ENCODE measurements around the gene CYFIP2.

CYFIP2 gene

GRCh38 chr5:157345067-157345466 is 79.1 kb downstream of the CYFIP2 start:
- Histone ChIP-seq H3K9ac (ENCODE audit: low read length) (no peak overlapping the region), H3K27ac (ENCODE audit: low read length) (no peak overlapping the region), H3K4me2 (ENCODE audit: low read depth, low read length) (no peak overlapping the region), H3F3A (ENCODE audit: insufficient read depth, low read length) (no peaks in the 10 kb centered on the region), H3K9me3 (replicated peaks; ENCODE audit: insufficient read depth, low read length) (no peaks in the 10 kb centered on the region), H4K20me1 (ENCODE audit: insufficient read depth, low read length) (no peaks in the 10 kb centered on the region), H2AFZ (ENCODE audit: low read length) (no peak overlapping the region), H3K79me2 (ENCODE audit: low read length) (no peaks in the 10 kb centered on the region), H3K27me3 (replicated peaks; ENCODE audit: insufficient read depth, low read length) (no peaks in the 10 kb centered on the region), H3K4me3 (ENCODE audit: low read length) (no peak overlapping the region), H3K36me3 (replicated peaks; ENCODE audit: insufficient read depth, low read length) (no peaks in the 10 kb centered on the region), H3K4me1 (ENCODE audit: low read length) (no peaks in the 10 kb centered on the region), H3K9me2 (replicated peaks; ENCODE audit: insufficient read depth, low read length) (no peaks in the 10 kb centered on the region)
- no peak for DNase-seq
- TF ChIP-seq EZH2phosphoT487 (IDR thresholded peaks at IDR 0.05; ENCODE audit: low read length), result no peak
- no peak for TF ChIP-seq EZH2 (optimal IDR thresholded peaks at IDR 0.05; ENCODE audit: low read depth, low read length)
- TF ChIP-seq CTCF (IDR thresholded peaks at IDR 0.05; ENCODE audit: low read length), result no peak

- Histone ChIP-seq H3F3A (ENCODE audit: insufficient read depth, low read length) (no peaks in the 10 kb centered on the region), H3K79me2 (ENCODE audit: low read length) (no peaks in the 10 kb centered on the region), H3K27ac (ENCODE audit: low read length) (no peak overlapping the region), H3K4me1 (ENCODE audit: low read length) (no peaks in the 10 kb centered on the region), H2AFZ (ENCODE audit: low read length) (no peak overlapping the region), H3K27me3 (replicated peaks; ENCODE audit: insufficient read depth, low read length) (no peaks in the 10 kb centered on the region), H4K20me1 (ENCODE audit: insufficient read depth, low read length) (no peaks in the 10 kb centered on the region), H3K4me3 (ENCODE audit: low read length) (no peak overlapping the region), H3K9me2 (replicated peaks; ENCODE audit: insufficient read depth, low read length) (no peaks in the 10 kb centered on the region), H3K4me2 (ENCODE audit: low read depth, low read length) (no peak overlapping the region), H3K36me3 (replicated peaks; ENCODE audit: insufficient read depth, low read length) (no peaks in the 10 kb centered on the region), H3K9ac (ENCODE audit: low read length) (no peak overlapping the region), H3K9me3 (replicated peaks; ENCODE audit: insufficient read depth, low read length) (no peaks in the 10 kb centered on the region)
- DNase-seq, result no peak
- TF ChIP-seq CTCF (IDR thresholded peaks at IDR 0.05; ENCODE audit: low read length), result no peak
- TF ChIP-seq EZH2phosphoT487 (IDR thresholded peaks at IDR 0.05; ENCODE audit: low read length), result no peak
- TF ChIP-seq EZH2 (optimal IDR thresholded peaks at IDR 0.05; ENCODE audit: low read depth, low read length), result no peak
Measured at GRCh38 chr5:157345485-157345884, 79.6 kb downstream of the CYFIP2 start.

- no peak overlapping the region for H3K4me3 ChIP-seq (ENCODE audit: low read length)
- H3K36me3 ChIP-seq (replicated peaks; ENCODE audit: insufficient read depth, low read length), result no peaks in the 10 kb centered on the region
- H4K20me1 ChIP-seq (ENCODE audit: insufficient read depth, low read length), result no peaks in the 10 kb centered on the region
- H2AFZ ChIP-seq (ENCODE audit: low read length), result no peak overlapping the region
- H3F3A ChIP-seq (ENCODE audit: insufficient read depth, low read length), result no peaks in the 10 kb centered on the region
- DNase-seq, result no peak
- no peaks in the 10 kb centered on the region for H3K4me1 ChIP-seq (ENCODE audit: low read length)
- H3K27ac ChIP-seq (ENCODE audit: low read length), result no peak overlapping the region
- H3K9me3 ChIP-seq (replicated peaks; ENCODE audit: insufficient read depth, low read length), result no peaks in the 10 kb centered on the region
- no peaks in the 10 kb centered on the region for H3K79me2 ChIP-seq (ENCODE audit: low read length)
- H3K4me2 ChIP-seq (ENCODE audit: low read depth, low read length), result no peak overlapping the region
- H3K27me3 ChIP-seq (replicated peaks; ENCODE audit: insufficient read depth, low read length), result no peaks in the 10 kb centered on the region
- no peaks in the 10 kb centered on the region for H3K9me2 ChIP-seq (replicated peaks; ENCODE audit: insufficient read depth, low read length)
- no peak overlapping the region for H3K9ac ChIP-seq (ENCODE audit: low read length)
- TF ChIP-seq EZH2phosphoT487 (IDR thresholded peaks at IDR 0.05; ENCODE audit: low read length), result no peak
- no peak for TF ChIP-seq EZH2 (optimal IDR thresholded peaks at IDR 0.05; ENCODE audit: low read depth, low read length)
- no peak for TF ChIP-seq CTCF (IDR thresholded peaks at IDR 0.05; ENCODE audit: low read length)
Measured at GRCh38 chr5:157347301-157348048, 81.6 kb downstream of the CYFIP2 start.
